ENCODE results near the gene ABCB11.

Gene ABCB11

GRCh38 chr2:168926621-168927386 lies 104.3 kb downstream of the ABCB11 start:
- no peak for TF ChIP-seq CTCF (IDR thresholded peaks at IDR 0.05; ENCODE audit: extremely low read depth, insufficient read depth, missing control alignments)
- DNase-seq (ENCODE audit: low spot score): no peak
- in situ Hi-C loops (cut with MboI; ENCODE audit: low pct_unique_long_range_greater_than_20kb, low sequenced_read_pairs, unreplicated experiment): no loop called here

DNA sequence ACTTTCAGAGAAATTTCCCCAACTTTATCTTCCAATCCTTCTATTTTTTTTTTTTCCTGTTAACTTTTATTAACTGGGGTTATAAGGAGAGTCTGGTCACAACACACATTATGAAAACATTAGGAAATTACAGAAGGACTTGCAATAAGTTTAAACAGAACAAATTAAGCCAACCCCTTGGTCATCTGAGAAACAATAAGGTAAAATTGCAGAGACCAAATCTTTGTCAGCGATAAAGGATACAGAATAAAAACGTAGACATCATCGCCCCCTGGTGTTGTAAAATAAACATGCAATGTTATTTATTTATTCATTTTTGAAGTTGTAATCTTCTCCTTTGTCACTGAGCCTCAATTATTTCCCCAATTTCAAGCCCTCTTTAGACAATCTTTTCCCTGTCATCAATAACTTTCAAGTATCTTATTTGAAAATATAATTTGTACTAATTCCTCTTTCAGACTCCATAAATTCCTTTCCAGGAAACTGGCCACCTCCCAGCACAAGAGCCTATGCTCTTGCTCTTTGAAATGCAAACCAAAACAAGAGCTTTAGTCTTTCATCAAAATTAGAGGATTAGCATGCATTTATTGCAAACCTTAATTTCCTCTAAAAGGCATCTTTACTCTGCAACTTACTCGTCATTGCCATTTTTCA lies 110.5 kb downstream of the ABCB11 start:
- TF ChIP-seq CTCF (IDR thresholded peaks at IDR 0.05; ENCODE audit: extremely low read depth, insufficient read depth, missing control alignments): peak; percentile 59
- peak; percentile 39 for DNase-seq (ENCODE audit: low spot score)
- in situ Hi-C loops (cut with MboI; ENCODE audit: low pct_unique_long_range_greater_than_20kb, low sequenced_read_pairs, unreplicated experiment): loop anchor here (25.0 kb wide), 1 partner anchor 583 kb away; no protein-coding TSS in a partner anchor

DNA sequence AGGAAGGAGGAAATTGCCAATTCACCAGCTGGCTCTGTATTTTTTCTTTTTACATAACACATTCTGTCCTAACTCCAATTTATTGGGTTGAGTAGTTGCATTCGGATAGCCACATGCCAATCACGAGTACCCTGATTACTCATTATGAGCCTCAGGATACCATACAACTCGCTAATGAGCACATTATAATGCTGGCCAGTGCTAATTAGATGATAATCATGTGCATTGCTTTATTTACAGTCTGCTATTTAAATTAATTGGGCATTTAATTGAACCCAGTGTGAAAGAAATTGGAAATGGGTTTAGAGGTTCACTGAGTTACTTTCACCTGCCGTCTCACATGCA lies 114.8 kb downstream of the ABCB11 start:
- no peak for DNase-seq (ENCODE audit: low spot score)
- no peak for TF ChIP-seq CTCF (IDR thresholded peaks at IDR 0.05; ENCODE audit: extremely low read depth, insufficient read depth, missing control alignments)
- in situ Hi-C loops (cut with MboI; ENCODE audit: low pct_unique_long_range_greater_than_20kb, low sequenced_read_pairs, unreplicated experiment): loop anchor here (25.0 kb wide), 1 partner anchor 579 kb away; no protein-coding TSS in a partner anchor

DNA sequence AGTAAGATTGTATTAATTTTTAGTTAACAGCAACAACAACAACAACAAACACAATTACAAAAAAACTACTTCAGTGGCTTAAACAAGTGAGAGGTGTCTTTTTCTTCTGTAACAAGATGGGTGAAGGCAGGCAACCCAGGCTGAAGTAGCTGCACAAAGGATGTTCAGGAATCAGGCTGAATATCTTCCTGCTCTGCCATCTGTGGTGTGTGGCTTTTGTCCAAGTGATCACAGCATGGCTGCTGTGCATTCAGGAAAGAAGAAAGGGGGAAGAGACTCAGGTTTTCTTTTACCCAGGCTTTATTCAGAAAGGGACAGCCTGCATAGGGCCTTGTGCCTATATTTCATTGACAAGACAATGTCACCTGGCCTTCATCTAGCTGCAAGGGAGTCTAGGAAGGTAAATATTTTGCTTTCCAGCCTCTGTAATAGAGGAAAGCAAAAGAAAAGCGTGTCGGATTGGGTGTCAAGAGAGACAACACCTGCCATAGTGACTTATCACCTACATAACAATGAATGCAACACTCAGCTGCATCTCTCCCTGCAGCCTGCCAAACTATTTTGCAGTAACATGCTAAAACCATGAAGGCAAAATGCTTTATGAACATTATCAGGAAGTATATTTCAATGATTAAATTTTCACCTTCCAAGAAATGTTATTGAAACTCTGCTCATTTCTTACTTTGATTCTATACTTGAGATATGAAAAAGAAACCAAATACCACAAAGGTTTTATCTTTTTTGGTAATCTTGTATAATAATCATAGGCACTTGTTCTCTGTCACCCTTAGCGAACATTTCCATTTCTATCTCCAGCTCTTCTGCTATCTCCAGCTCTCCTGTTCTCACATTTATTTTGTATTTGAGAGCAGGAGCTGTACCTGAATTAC lies 115.4 kb downstream of the ABCB11 start:
- no peak for TF ChIP-seq CTCF (IDR thresholded peaks at IDR 0.05; ENCODE audit: extremely low read depth, insufficient read depth, missing control alignments)
- in situ Hi-C loops (cut with MboI; ENCODE audit: low pct_unique_long_range_greater_than_20kb, low sequenced_read_pairs, unreplicated experiment): loop anchor here (25.0 kb wide), 1 partner anchor 578 kb away; no protein-coding TSS in a partner anchor
- no peak for DNase-seq (ENCODE audit: low spot score)

DNA sequence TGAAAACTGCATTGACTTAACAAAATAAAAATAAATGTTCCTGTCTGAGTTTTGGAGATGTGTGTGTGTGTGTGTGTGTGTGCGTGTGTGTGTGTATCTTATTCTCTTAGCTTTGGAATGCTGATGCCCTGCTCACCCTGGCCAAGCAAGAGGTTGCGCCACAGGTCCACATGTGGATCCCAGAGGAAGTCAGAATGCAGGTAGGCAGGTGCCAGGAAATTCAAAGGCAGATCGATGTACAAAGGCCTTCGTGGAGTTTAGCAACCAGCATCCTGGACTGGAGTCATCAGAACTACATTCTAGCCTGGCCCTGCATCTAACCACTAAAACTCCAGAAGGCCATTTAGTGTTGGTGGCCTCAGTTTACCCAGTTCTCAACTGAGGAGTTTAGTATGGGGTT lies 117.6 kb downstream of the ABCB11 start:
- no peak for TF ChIP-seq CTCF (IDR thresholded peaks at IDR 0.05; ENCODE audit: extremely low read depth, insufficient read depth, missing control alignments)
- in situ Hi-C loops (cut with MboI; ENCODE audit: low pct_unique_long_range_greater_than_20kb, low sequenced_read_pairs, unreplicated experiment): loop anchor here (25.0 kb wide), 1 partner anchor 576 kb away; no protein-coding TSS in a partner anchor
- no peak for DNase-seq (ENCODE audit: low spot score)

GRCh38 chr2:168912901-168913369 lies 118.2 kb downstream of the ABCB11 start:
- no peak for TF ChIP-seq CTCF (IDR thresholded peaks at IDR 0.05; ENCODE audit: extremely low read depth, insufficient read depth, missing control alignments)
- in situ Hi-C loops (cut with MboI; ENCODE audit: low pct_unique_long_range_greater_than_20kb, low sequenced_read_pairs, unreplicated experiment): loop anchor here (25.0 kb wide), 1 partner anchor 576 kb away; no protein-coding TSS in a partner anchor
- no peak for DNase-seq (ENCODE audit: low spot score)

All from GM13977 (cell line).